Astrocyte (in vitro differentiated cells and primary cell): ENCODE data around the gene ATP2A1. TPM values are rescaled to one million over a fixed set of nuclear protein-coding genes. Genes with fewer than 3 reads are reported as not detected.

ENCODE experiments used
- DNase-seq: peaks from one replicate; pipeline ENCODE4 v3.0.0-alpha.2; 2010; ENCODE audit warnings: low read depth
- FAIRE-seq: peaks from 2 replicates; lab custom pipeline; 2011; peaks lifted over from hg19 to GRCh38; lab: Jason Lieb, UNC
- H2AFZ ChIP-seq: 2 replicates; pipeline ENCODE4 v1.6.0; 2012; ENCODE audit warnings: low read depth, low read length, inconsistent platforms
- H3K27ac ChIP-seq: 2 replicates; pipeline ENCODE4 v1.5.1; 2011; ENCODE audit warnings: low read depth, low read length, inconsistent platforms
- H3K27me3 ChIP-seq: 2 replicates; pipeline ENCODE4 v1.6.0; 2011; ENCODE audit warnings: low read length, inconsistent platforms; ENCODE audit not compliant: insufficient read depth
- H3K36me3 ChIP-seq: 2 replicates; pipeline ENCODE4 v1.5.1; 2011; ENCODE audit warnings: low read length, inconsistent platforms; ENCODE audit not compliant: insufficient read depth
- H3K4me1 ChIP-seq: 2 replicates; pipeline ENCODE4 v1.5.1; 2011; ENCODE audit warnings: low read length, inconsistent platforms; ENCODE audit not compliant: insufficient read depth
- H3K4me2 ChIP-seq: 2 replicates; pipeline ENCODE4 v1.6.0; 2012; ENCODE audit warnings: low read length, inconsistent platforms
- H3K4me3 ChIP-seq: 2 replicates; pipeline ENCODE4 v1.5.1; 2011; ENCODE audit warnings: low read depth, mild to moderate bottlenecking, low read length, inconsistent platforms; ENCODE audit not compliant: insufficient read depth
- H3K79me2 ChIP-seq: 2 replicates; pipeline ENCODE4 v1.6.0; 2012; ENCODE audit warnings: mild to moderate bottlenecking, low read length, inconsistent platforms; ENCODE audit not compliant: insufficient read depth
- H3K9ac ChIP-seq: 2 replicates; pipeline ENCODE4 v1.6.0; 2012; ENCODE audit warnings: mild to moderate bottlenecking, low read length, inconsistent platforms
- H3K9me3 ChIP-seq: 2 replicates; pipeline ENCODE4 v1.5.1; 2012; ENCODE audit warnings: low read depth, mild to moderate bottlenecking, low read length, inconsistent platforms; ENCODE audit not compliant: insufficient read depth
- H4K20me1 ChIP-seq: 2 replicates; pipeline ENCODE4 v1.6.0; 2012; ENCODE audit warnings: low read length, inconsistent platforms; ENCODE audit not compliant: insufficient read depth
- H3K27ac Mint-ChIP-seq: one replicate; pipeline ENCODE4 v1.8.0; 2021; ENCODE audit warnings: mild to moderate bottlenecking, mixed read lengths; ENCODE audit not compliant: unreplicated experiment
- H3K27me3 Mint-ChIP-seq: one replicate; pipeline ENCODE4 v1.8.0; 2021; ENCODE audit warnings: low read depth, mixed read lengths; ENCODE audit not compliant: unreplicated experiment
- H3K36me3 Mint-ChIP-seq: one replicate; pipeline ENCODE4 v1.8.0; 2021; ENCODE audit warnings: low read depth, mixed read lengths; ENCODE audit not compliant: unreplicated experiment
- H3K4me1 Mint-ChIP-seq: one replicate; pipeline ENCODE4 v1.8.0; 2021; ENCODE audit warnings: low read depth, mixed read lengths; ENCODE audit not compliant: unreplicated experiment
- H3K4me3 Mint-ChIP-seq: one replicate; pipeline ENCODE4 v1.8.0; 2021; ENCODE audit warnings: mild to moderate bottlenecking, moderate library complexity, mixed read lengths; ENCODE audit not compliant: unreplicated experiment
- H3K9me3 Mint-ChIP-seq: one replicate; pipeline ENCODE4 v1.8.0; 2021; ENCODE audit warnings: mild to moderate bottlenecking, mixed read lengths; ENCODE audit not compliant: unreplicated experiment
- CTCF ChIP-seq: IDR thresholded peaks from 2 replicates; pipeline ENCODE4 v1.5.1; 2011; ENCODE audit warnings: low read depth, mild to moderate bottlenecking, inconsistent platforms, low read length, moderate library complexity; ENCODE audit not compliant: insufficient read depth
- EZH2 ChIP-seq: IDR thresholded peaks from 2 replicates; pipeline ENCODE4 v1.6.1; 2012; ENCODE audit warnings: mild to moderate bottlenecking, low read length, inconsistent platforms; ENCODE audit not compliant: insufficient read depth
- total RNA-seq: library from RNA; stranded (reverse); gene quantifications from 2 replicates; pipeline ENCODE4 v1.2.1, GENCODE V29; 2021

Gene ATP2A1
- total RNA-seq, 1 donor from 2014 or later, result 2.0 TPM

DNA sequence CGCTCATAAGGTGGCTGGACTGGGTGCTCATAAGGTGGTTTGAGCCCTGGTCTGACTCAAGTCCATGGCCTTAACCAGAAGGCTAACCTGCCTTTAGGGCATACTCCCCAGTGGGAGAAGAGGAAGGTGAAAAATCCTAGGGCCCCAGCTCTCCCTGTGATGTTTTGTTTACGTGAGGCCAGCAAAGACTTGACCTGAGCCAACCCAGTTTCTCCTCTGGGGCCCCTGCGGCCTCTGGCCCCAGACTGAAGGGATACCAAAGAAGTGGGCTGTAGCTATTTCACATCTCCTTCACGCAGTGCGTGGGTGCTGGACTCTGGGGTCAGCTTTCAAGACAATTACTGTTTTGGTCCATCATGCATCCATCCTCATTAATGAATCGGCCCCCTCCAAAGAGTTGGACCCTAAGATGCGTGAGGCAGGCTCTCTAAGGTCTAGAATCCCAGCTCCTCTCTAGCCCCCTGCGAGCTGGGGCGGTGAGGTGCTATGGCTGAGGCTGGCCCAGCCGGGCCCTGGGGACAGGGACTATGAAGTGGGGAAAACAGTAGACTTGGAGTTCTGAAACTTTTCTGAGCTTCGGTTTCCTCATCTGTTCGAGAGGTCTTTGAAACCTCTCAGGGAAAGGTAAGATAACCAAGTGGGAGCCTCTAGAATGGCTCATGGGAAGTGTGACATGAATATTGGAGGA lies 13.1 kb upstream of the ATP2A1 start:
- Mint-ChIP-seq H3K36me3 (peaks cover 6% of the 10 kb centered on the region), H3K4me1 (peaks cover 9% of the 10 kb centered on the region), H3K27ac (no peak overlapping the region), H3K9me3 (no peaks in the 10 kb centered on the region), H3K4me3 (peak overlapping the region; percentile 96), H3K27me3 (no peaks in the 10 kb centered on the region)
- Histone ChIP-seq H3K79me2 (peaks cover 49% of the 10 kb centered on the region), H3K27me3 (no peaks in the 10 kb centered on the region), H3K4me2 (peak overlapping the region; percentile 95), H3K9me3 (no peaks in the 10 kb centered on the region), H3K9ac (peak overlapping the region; percentile 96), H3K36me3 (peaks cover 12% of the 10 kb centered on the region), H2AFZ (no peak overlapping the region), H4K20me1 (peaks cover 29% of the 10 kb centered on the region), H3K27ac (no peak overlapping the region), H3K4me1 (peaks cover 10% of the 10 kb centered on the region), H3K4me3 (peak overlapping the region; percentile 93)
- FAIRE-seq (no peak), DNase-seq (no peak)
- TF ChIP-seq EZH2 (no peak), CTCF (no peak)

- no peaks in the 10 kb centered on the region for H3K9me3 Mint-ChIP-seq
- Histone ChIP-seq H3K27me3 (no peaks in the 10 kb centered on the region), H3K79me2 (peaks cover 49% of the 10 kb centered on the region), H3K9ac (no peak overlapping the region), H3K9me3 (no peaks in the 10 kb centered on the region), H3K27ac (no peak overlapping the region), H2AFZ (no peak overlapping the region), H3K36me3 (peaks cover 14% of the 10 kb centered on the region), H4K20me1 (peaks cover 31% of the 10 kb centered on the region), H3K4me3 (no peak overlapping the region), H3K4me1 (peaks cover 10% of the 10 kb centered on the region), H3K4me2 (peak overlapping the region; percentile 95)
- FAIRE-seq, result no peak
- peaks cover 9% of the 10 kb centered on the region for H3K4me1 Mint-ChIP-seq
- no peaks in the 10 kb centered on the region for H3K27me3 Mint-ChIP-seq
- no peak for DNase-seq
- peaks cover 8% of the 10 kb centered on the region for H3K36me3 Mint-ChIP-seq
- TF ChIP-seq CTCF (no peak), EZH2 (no peak)
- H3K4me3 Mint-ChIP-seq, result peak overlapping the region; percentile 96
- H3K27ac Mint-ChIP-seq, result no peak overlapping the region
Observed at GRCh38 chr16:28865722-28866453, 12.4 kb upstream of the ATP2A1 start.

DNA sequence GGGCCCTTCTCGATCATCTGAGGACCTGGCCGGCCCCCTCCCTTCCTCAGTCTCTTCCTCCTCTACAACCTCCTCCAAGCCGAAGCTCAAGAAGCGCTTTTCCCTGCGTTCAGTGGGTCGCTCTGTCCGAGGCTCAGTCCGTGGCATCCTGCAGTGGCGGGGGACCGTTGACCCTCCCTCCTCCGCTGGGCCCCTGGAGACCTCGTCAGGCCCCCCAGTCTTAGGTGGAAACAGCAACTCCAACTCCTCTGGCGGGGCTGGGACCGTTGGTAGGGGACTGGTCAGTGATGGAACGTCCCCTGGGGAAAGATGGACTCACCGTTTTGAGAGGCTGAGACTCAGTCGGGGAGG lies 11.9 kb upstream of the ATP2A1 start:
- Histone ChIP-seq H3K4me1 (peaks cover 10% of the 10 kb centered on the region), H3K9ac (no peak overlapping the region), H3K9me3 (no peaks in the 10 kb centered on the region), H3K4me2 (no peak overlapping the region), H3K27ac (no peak overlapping the region), H4K20me1 (peaks cover 31% of the 10 kb centered on the region), H3K27me3 (no peaks in the 10 kb centered on the region), H3K36me3 (peaks cover 14% of the 10 kb centered on the region), H2AFZ (no peak overlapping the region), H3K4me3 (no peak overlapping the region), H3K79me2 (peaks cover 49% of the 10 kb centered on the region)
- peaks cover 9% of the 10 kb centered on the region for H3K4me1 Mint-ChIP-seq
- no peak overlapping the region for H3K27ac Mint-ChIP-seq
- peak overlapping the region; percentile 40 for H3K4me3 Mint-ChIP-seq
- peaks cover 8% of the 10 kb centered on the region for H3K36me3 Mint-ChIP-seq
- no peak for TF ChIP-seq CTCF
- no peak for TF ChIP-seq EZH2
- H3K27me3 Mint-ChIP-seq, result no peaks in the 10 kb centered on the region
- no peak for FAIRE-seq
- no peak for DNase-seq
- H3K9me3 Mint-ChIP-seq, result no peaks in the 10 kb centered on the region
